Liver (tissue), 9 donors: ENCODE data around the gene ATXN10. TPM values are rescaled to one million over a fixed set of nuclear protein-coding genes. Genes with fewer than 3 reads are reported as not detected.

Experiments used
- DNase-seq: peaks from one replicate; pipeline ENCODE4 v3.0.0-alpha.2; 2017; ENCODE audit warnings: low spot score
- H3K27ac ChIP-seq, 2 donors: one replicate each; pipeline ENCODE4 v1.7.0; 2013; ENCODE audit warnings: inconsistent platforms in 2 of 2, low read length in 2 of 2, control low read depth in 1 of 2, low read depth in 1 of 2, mild to moderate bottlenecking in 1 of 2
- H3K27me3 ChIP-seq, 4 donors: one replicate each; pipeline versions ENCODE4 v1.6.1 to v1.7.0; 2013; ENCODE audit warnings: low read length in 3 of 4, inconsistent platforms in 1 of 4, mild to moderate bottlenecking in 1 of 4, moderate library complexity in 1 of 4; ENCODE audit not compliant: control insufficient read depth in 4 of 4, insufficient read depth in 4 of 4
- H3K36me3 ChIP-seq, 4 donors: one replicate each; pipeline versions ENCODE4 v1.6.1 to v1.7.0; 2013; ENCODE audit warnings: low read length in 3 of 4, mild to moderate bottlenecking in 3 of 4, low read depth in 1 of 4, moderate library complexity in 1 of 4; ENCODE audit not compliant: control insufficient read depth in 4 of 4, insufficient read depth in 3 of 4
- H3K4me1 ChIP-seq, 4 donors: one replicate each; pipeline versions ENCODE4 v1.6.1 to v1.7.0; 2013; ENCODE audit warnings: low read length in 3 of 4, mild to moderate bottlenecking in 3 of 4, moderate library complexity in 1 of 4; ENCODE audit not compliant: control insufficient read depth in 4 of 4, insufficient read depth in 4 of 4
- H3K4me3 ChIP-seq, 3 donors: one replicate each; pipeline versions ENCODE4 v1.6.1 to v1.7.0; 2013; ENCODE audit warnings: low read length in 3 of 3, control low read depth in 1 of 3, low read depth in 1 of 3, mild to moderate bottlenecking in 1 of 3
- H3K9ac ChIP-seq, 2 donors: one replicate each; pipeline ENCODE4 v1.7.0; 2013; ENCODE audit warnings: low read length in 2 of 2, mild to moderate bottlenecking in 2 of 2, moderate library complexity in 2 of 2, control low read depth in 1 of 2, low read depth in 1 of 2
- H3K9me3 ChIP-seq, 4 donors: one replicate each; pipeline versions ENCODE4 v1.6.1 to v1.7.0; 2013; ENCODE audit warnings: low read length in 3 of 4; ENCODE audit not compliant: control insufficient read depth in 4 of 4
- EGR1 ChIP-seq, 2 donors: IDR thresholded peaks; 2 replicates each; pipeline ENCODE4 v1.6.1; 2016 to 2018; ENCODE audit warnings: antibody characterized with exemption in 2 of 2, low read depth in 2 of 2
- GABPA ChIP-seq, 2 donors: IDR thresholded peaks in 1 of 2; conservative IDR thresholded peaks in 1 of 2; 2 replicates each; pipeline ENCODE4 v1.6.1; 2016; ENCODE audit warnings: antibody characterized with exemption in 2 of 2, mild to moderate bottlenecking in 1 of 2, moderate library complexity in 1 of 2
- HNF4G ChIP-seq: IDR thresholded peaks from 2 replicates; pipeline ENCODE4 v1.6.1; 2016; ENCODE audit warnings: antibody characterized with exemption
- JUND ChIP-seq, 2 donors: IDR thresholded peaks; 2 replicates each; pipeline ENCODE4 v1.6.1; 2016; ENCODE audit warnings: antibody characterized with exemption in 2 of 2
- RAD21 ChIP-seq, 2 donors: IDR thresholded peaks; 2 replicates each; pipeline ENCODE4 v1.6.1; 2016; ENCODE audit warnings: antibody characterized with exemption in 2 of 2, mild to moderate bottlenecking in 2 of 2
- RXRA ChIP-seq, 2 donors: IDR thresholded peaks; 2 replicates each; pipeline ENCODE4 v1.6.1; 2017 to 2018; ENCODE audit warnings: antibody characterized with exemption in 2 of 2, mild to moderate bottlenecking in 1 of 2
- SP1 ChIP-seq: IDR thresholded peaks from 2 replicates; pipeline ENCODE4 v1.6.1; 2018; ENCODE audit warnings: antibody characterized with exemption, mild to moderate bottlenecking
- TAF1 ChIP-seq: conservative IDR thresholded peaks from 2 replicates; pipeline ENCODE4 v1.6.1; 2016; ENCODE audit warnings: antibody characterized with exemption, mild to moderate bottlenecking
- YY1 ChIP-seq: IDR thresholded peaks from 2 replicates; pipeline ENCODE4 v1.6.1; 2016; ENCODE audit warnings: antibody characterized with exemption, mild to moderate bottlenecking
- WGBS: extraction: QIAGEN DNeasy Blood & Tissue Kit; methylation state at CpG from one replicate; pipeline ENCODE4 v1.1.7; 2013; 5-methylcytosine and 5-hydroxymethylcytosine counted together
- polyA plus RNA-seq, 2 donors: library from polyadenylated mRNA; stranded (reverse) in 1 of 2; unstranded in 1 of 2; fragments of 200-250 nt in 1 of 2; fragments of >200 nt in 1 of 2; fragmentation: Nextera tagmentation in 1 of 2; extraction: Ambion mirVana in 1 of 2; gene quantifications; one replicate each; pipeline versions ENCODE4 v1.2.1 to v1.2.3, GENCODE V29; 2013 to 2015
- total RNA-seq, 2 donors: library from RNA; depleted of rRNA; stranded (reverse); fragments of >200 nt; gene quantifications; one replicate each; pipeline ENCODE4 v1.2.3, GENCODE V29; 2014
- TF ChIP-seq, protein P1 (sequence below): fragments of 150-350 bp; IDR thresholded peaks from 2 replicates; pipeline ENCODE4 v1.5.1; 2017; ENCODE audit warnings: improper control_type of control experiment, low read depth, low read length; ENCODE audit not compliant: missing input control
- TF ChIP-seq, protein P2 (sequence below): IDR thresholded peaks from 2 replicates; pipeline ENCODE4 v1.6.1; 2016; ENCODE audit warnings: antibody characterized with exemption
- TF ChIP-seq, protein P3 (sequence below): IDR thresholded peaks from 2 replicates; pipeline ENCODE4 v1.6.1; 2016; ENCODE audit warnings: antibody characterized with exemption
- TF ChIP-seq, protein P4 (sequence below): IDR thresholded peaks from 2 replicates; pipeline ENCODE4 v1.6.1; 2016; ENCODE audit warnings: antibody characterized with exemption
- donor health status: healthy.
- donor health status: healthy.
- donor health status: healthy.
- donor health status: healthy.
- donor health status: healthy.

ATXN10 gene
- total and polyA plus RNA-seq, 4 donors, result 34.9 to 100 (median 69.7) TPM

DNA sequence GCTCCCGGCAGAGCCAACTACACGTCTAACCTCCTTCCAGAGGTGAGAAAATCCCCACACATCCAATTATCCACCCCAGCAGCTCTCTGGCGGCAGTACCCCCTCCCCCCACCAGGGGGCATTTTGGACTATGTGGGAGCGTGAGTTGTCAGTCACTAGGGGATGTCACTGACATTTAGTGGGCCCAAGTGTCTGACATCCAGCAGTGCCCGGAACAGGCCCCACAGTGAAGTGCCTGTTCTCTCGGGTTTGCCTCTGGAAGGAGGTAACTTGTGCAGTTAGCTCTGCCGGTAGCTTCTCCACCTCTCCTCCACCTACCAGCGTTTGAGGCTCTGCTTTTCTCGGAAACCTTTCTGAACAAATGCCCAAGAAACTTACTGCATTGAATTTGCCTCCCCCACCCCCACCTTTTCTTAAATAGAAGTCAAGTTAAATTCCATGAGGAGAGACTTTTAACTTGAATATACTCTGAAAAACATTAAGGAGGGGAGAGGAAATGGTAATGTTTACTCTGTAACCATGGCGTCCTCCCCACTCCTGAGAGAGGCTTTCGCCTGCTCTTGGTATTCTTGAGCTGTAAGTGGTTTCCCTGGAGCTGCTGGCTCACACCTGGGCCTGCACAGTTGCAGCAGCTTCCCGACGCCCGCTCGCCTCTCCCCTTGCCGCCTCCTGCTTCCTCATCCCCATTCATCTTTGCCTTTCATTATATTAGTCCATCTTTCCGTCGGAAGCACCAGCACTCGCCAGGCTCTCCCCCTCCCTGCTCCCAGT is 192.5 kb downstream of the ATXN10 start:
- DNase-seq, result peak; percentile 84
- no peaks in the 10 kb centered on the region for H3K9me3 ChIP-seq
- H3K4me1 ChIP-seq, result peaks cover 5 to 16% (median 6%) of the 10 kb centered on the region in 4 donors
- 39% methylated on average over 19 of the region's 19 CpGs for WGBS
- peak; percentile 64 to 79 for TF ChIP-seq RAD21 (IDR thresholded peaks at IDR 0.05)
- TF ChIP-seq, protein P1, sequence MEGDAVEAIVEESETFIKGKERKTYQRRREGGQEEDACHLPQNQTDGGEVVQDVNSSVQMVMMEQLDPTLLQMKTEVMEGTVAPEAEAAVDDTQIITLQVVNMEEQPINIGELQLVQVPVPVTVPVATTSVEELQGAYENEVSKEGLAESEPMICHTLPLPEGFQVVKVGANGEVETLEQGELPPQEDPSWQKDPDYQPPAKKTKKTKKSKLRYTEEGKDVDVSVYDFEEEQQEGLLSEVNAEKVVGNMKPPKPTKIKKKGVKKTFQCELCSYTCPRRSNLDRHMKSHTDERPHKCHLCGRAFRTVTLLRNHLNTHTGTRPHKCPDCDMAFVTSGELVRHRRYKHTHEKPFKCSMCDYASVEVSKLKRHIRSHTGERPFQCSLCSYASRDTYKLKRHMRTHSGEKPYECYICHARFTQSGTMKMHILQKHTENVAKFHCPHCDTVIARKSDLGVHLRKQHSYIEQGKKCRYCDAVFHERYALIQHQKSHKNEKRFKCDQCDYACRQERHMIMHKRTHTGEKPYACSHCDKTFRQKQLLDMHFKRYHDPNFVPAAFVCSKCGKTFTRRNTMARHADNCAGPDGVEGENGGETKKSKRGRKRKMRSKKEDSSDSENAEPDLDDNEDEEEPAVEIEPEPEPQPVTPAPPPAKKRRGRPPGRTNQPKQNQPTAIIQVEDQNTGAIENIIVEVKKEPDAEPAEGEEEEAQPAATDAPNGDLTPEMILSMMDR, result peak; percentile 94
- TF ChIP-seq, protein P2, sequence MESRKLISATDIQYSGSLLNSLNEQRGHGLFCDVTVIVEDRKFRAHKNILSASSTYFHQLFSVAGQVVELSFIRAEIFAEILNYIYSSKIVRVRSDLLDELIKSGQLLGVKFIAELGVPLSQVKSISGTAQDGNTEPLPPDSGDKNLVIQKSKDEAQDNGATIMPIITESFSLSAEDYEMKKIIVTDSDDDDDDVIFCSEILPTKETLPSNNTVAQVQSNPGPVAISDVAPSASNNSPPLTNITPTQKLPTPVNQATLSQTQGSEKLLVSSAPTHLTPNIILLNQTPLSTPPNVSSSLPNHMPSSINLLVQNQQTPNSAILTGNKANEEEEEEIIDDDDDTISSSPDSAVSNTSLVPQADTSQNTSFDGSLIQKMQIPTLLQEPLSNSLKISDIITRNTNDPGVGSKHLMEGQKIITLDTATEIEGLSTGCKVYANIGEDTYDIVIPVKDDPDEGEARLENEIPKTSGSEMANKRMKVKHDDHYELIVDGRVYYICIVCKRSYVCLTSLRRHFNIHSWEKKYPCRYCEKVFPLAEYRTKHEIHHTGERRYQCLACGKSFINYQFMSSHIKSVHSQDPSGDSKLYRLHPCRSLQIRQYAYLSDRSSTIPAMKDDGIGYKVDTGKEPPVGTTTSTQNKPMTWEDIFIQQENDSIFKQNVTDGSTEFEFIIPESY, result no peak
- no peak overlapping the region for H3K27ac ChIP-seq
- no peaks in the 10 kb centered on the region for H3K36me3 ChIP-seq
- H3K9ac ChIP-seq, result no peak overlapping the region
- no peak overlapping the region for H3K4me3 ChIP-seq
- peaks cover 0 to 10% (median under 1%) of the 10 kb centered on the region in 4 donors for H3K27me3 ChIP-seq

DNA sequence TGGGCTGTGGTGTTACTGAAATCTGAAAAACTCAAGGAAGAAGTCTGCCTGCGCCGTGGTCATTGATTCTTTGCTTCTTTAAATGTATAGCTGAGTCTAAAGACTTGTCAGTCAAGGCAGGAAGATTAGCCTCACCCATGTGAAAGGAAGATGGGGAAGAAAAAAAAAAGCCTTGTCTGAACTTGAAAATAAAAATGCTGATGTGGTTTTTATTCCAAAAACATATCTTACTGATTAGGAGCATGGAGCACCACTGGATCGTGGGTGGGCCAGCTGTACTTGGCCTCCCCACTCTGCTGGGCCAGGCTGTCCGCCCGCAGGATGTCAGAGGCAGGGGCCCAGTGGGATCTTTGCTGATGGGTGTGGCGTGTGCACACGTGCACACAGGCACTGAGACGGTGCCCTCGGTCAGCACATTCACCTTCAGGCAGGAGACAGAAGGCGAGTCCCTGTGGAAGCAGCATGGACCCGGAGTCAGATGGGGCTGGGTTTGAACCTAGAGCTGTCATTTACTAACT is 193.4 kb downstream of the ATXN10 start:
- peaks cover 5 to 16% (median 6%) of the 10 kb centered on the region in 4 donors for H3K4me1 ChIP-seq
- 83% methylated on average over 11 of the region's 11 CpGs for WGBS
- H3K36me3 ChIP-seq, result no peaks in the 10 kb centered on the region
- TF ChIP-seq SP1 (no peak), TAF1 (no peak), YY1 (no peak), GABPA (IDR thresholded peaks at IDR 0.05 in 1 of 2, conservative IDR thresholded peaks at IDR 0.05 in 1 of 2) (no peak), RXRA (IDR thresholded peaks at IDR 0.05) (no peak), HNF4G (no peak), EGR1 (IDR thresholded peaks at IDR 0.05; ENCODE audit: low read depth in 2 of 2) (no peak), JUND (IDR thresholded peaks at IDR 0.05) (no peak)
- TF ChIP-seq, protein P3, sequence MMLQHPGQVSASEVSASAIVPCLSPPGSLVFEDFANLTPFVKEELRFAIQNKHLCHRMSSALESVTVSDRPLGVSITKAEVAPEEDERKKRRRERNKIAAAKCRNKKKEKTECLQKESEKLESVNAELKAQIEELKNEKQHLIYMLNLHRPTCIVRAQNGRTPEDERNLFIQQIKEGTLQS, result no peak
- TF ChIP-seq, protein P4, sequence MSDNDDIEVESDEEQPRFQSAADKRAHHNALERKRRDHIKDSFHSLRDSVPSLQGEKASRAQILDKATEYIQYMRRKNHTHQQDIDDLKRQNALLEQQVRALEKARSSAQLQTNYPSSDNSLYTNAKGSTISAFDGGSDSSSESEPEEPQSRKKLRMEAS, result no peak
- TF ChIP-seq, protein P2, result no peak
- no peak for DNase-seq
- H3K27ac ChIP-seq, result no peak overlapping the region
- H3K9me3 ChIP-seq, result no peaks in the 10 kb centered on the region
- no peak overlapping the region for H3K4me3 ChIP-seq
- H3K27me3 ChIP-seq, result peaks cover 0 to 10% (median under 1%) of the 10 kb centered on the region in 4 donors
- no peak overlapping the region for H3K9ac ChIP-seq
